HepG2 (cell line): ENCODE results near the gene ERCC5. TPM values are rescaled to one million over a fixed set of nuclear protein-coding genes. Genes with fewer than 3 reads are reported as not detected.

Experiments used
- CCAR2 ChIP-seq: fragments of 200-400 bp; formaldehyde crosslinking; optimal IDR thresholded peaks from 2 replicates; pipeline ENCODE3; 2018; ENCODE audit warnings: low read depth, mild to moderate bottlenecking, low read length, moderate library complexity
- ETV5 ChIP-seq: IDR thresholded peaks from 2 replicates; pipeline ENCODE4 v1.6.1; 2018; ENCODE audit warnings: missing biosample characterization, missing genetic modification reagents, inconsistent platforms, borderline replicate concordance
- HDAC2 ChIP-seq: sonication (generic); formaldehyde crosslinking; IDR thresholded peaks from 2 replicates; pipeline ENCODE4 v1.4.0; 2020; ENCODE audit warnings: missing genetic modification reagents
- KLF11 ChIP-seq: IDR thresholded peaks from 2 replicates; pipeline ENCODE4 v1.6.1; 2016; ENCODE audit warnings: missing compliant biosample characterization
- MED8 ChIP-seq: sonication (generic); formaldehyde crosslinking; IDR thresholded peaks from 2 replicates; pipeline ENCODE4 v1.8.1; 2023; ENCODE audit warnings: mild to moderate bottlenecking, missing genetic modification reagents; ENCODE audit not compliant: insufficient replicate concordance
- POGZ ChIP-seq: sonication (generic); formaldehyde crosslinking; IDR thresholded peaks from 2 replicates; pipeline ENCODE4 v1.4.0; 2020; ENCODE audit warnings: mild to moderate bottlenecking, missing genetic modification reagents
- YEATS4 ChIP-seq: sonication (generic); formaldehyde crosslinking; IDR thresholded peaks from 2 replicates; pipeline ENCODE4 v1.4.0; 2020; ENCODE audit warnings: missing genetic modification reagents, borderline replicate concordance
- ZEB1 ChIP-seq: IDR thresholded peaks from 2 replicates; pipeline ENCODE4 v1.6.1; 2012; ENCODE audit warnings: mild to moderate bottlenecking, low read depth, inconsistent platforms; ENCODE audit not compliant: insufficient replicate concordance
- ZFP36L1 ChIP-seq: sonication (generic); formaldehyde crosslinking; IDR thresholded peaks from 2 replicates; pipeline ENCODE4 v1.8.0; 2022; ENCODE audit warnings: mild to moderate bottlenecking, missing genetic modification reagents, moderate library complexity
- ZNF263 ChIP-seq: sonication (generic); formaldehyde crosslinking; IDR thresholded peaks from 2 replicates; pipeline ENCODE4 v1.4.0; 2020; ENCODE audit warnings: missing genetic modification reagents
- ZNF292 ChIP-seq: sonication (generic); formaldehyde crosslinking; IDR thresholded peaks from 2 replicates; pipeline ENCODE4 v1.8.1; 2022; ENCODE audit warnings: mild to moderate bottlenecking, low read depth, missing genetic modification reagents, borderline replicate concordance
- ZNF546 ChIP-seq: sonication (generic); formaldehyde crosslinking; conservative IDR thresholded peaks from 2 replicates; pipeline ENCODE4 v1.8.1; 2023; ENCODE audit warnings: mild to moderate bottlenecking, missing genetic modification reagents
- ZNF556 ChIP-seq: sonication (generic); formaldehyde crosslinking; IDR thresholded peaks from 2 replicates; pipeline ENCODE4 v1.4.0; 2020; ENCODE audit warnings: mild to moderate bottlenecking, missing genetic modification reagents, borderline replicate concordance
- ZNF660 ChIP-seq: sonication (generic); formaldehyde crosslinking; IDR thresholded peaks from 2 replicates; pipeline ENCODE4 v1.5.1; 2020; ENCODE audit warnings: mild to moderate bottlenecking, low read depth, missing genetic modification reagents, borderline replicate concordance
- ZNF724P ChIP-seq: sonication (generic); formaldehyde crosslinking; IDR thresholded peaks from 2 replicates; pipeline ENCODE4 v1.8.0; 2022; ENCODE audit warnings: missing genetic modification reagents, borderline replicate concordance
- ZNF747 ChIP-seq: sonication (generic); formaldehyde crosslinking; IDR thresholded peaks from 2 replicates; pipeline ENCODE4 v1.8.1; 2023; ENCODE audit warnings: missing genetic modification reagents, mild to moderate bottlenecking, borderline replicate concordance
- polyA plus RNA-seq, 8 experiments: library from polyadenylated mRNA; depleted of rRNA in 3 of 8; stranded (reverse) in 7 of 8; unstranded in 1 of 8; fragments of >200 nt; fragmentation: Illumina TruSeq in 4 of 8; extraction: Trizol in 4 of 8; gene quantifications; 2 replicates each; pipeline versions ENCODE4 v1.2.1 to v1.2.3, GENCODE V29; 2011 to 2016; ENCODE audit warnings: low read depth in 4 of 8, missing spikeins in 1 of 8, mixed read lengths in 1 of 8; ENCODE audit not compliant: insufficient read depth in 1 of 8
- total RNA-seq, 5 experiments: library from RNA; depleted of rRNA; stranded (reverse); fragments of >200 nt; fragmentation: Illumina TruSeq; extraction: Trizol; gene quantifications; 2 replicates each; pipeline ENCODE4 v1.2.3, GENCODE V29; 2016; ENCODE audit warnings: low read depth in 1 of 5
- TF ChIP-seq, protein P1 (sequence below): IDR thresholded peaks from 2 replicates; pipeline ENCODE4 v1.6.1; 2016; ENCODE audit warnings: mild to moderate bottlenecking
- TF ChIP-seq, protein P2 (sequence below): sonication (generic); formaldehyde crosslinking; IDR thresholded peaks from 2 replicates; pipeline ENCODE4 v1.4.0; 2020; ENCODE audit warnings: low read depth, missing genetic modification reagents
- TF ChIP-seq, protein P3 (sequence below): sonication (generic); formaldehyde crosslinking; IDR thresholded peaks from 2 replicates; pipeline ENCODE4 v1.5.1; 2020; ENCODE audit warnings: mild to moderate bottlenecking, missing genetic modification reagents, borderline replicate concordance

The ERCC5 gene
- total and polyA plus RNA-seq, 2 of the 13 experiments (the other 11 are each of a cell fraction or from before 2014, with no cell fraction given) = 12.9 to 35.5 TPM

GRCh38 chr13:102845630-102846260, at the start of gene ERCC5 (continued):
- TF ChIP-seq, protein P1, sequence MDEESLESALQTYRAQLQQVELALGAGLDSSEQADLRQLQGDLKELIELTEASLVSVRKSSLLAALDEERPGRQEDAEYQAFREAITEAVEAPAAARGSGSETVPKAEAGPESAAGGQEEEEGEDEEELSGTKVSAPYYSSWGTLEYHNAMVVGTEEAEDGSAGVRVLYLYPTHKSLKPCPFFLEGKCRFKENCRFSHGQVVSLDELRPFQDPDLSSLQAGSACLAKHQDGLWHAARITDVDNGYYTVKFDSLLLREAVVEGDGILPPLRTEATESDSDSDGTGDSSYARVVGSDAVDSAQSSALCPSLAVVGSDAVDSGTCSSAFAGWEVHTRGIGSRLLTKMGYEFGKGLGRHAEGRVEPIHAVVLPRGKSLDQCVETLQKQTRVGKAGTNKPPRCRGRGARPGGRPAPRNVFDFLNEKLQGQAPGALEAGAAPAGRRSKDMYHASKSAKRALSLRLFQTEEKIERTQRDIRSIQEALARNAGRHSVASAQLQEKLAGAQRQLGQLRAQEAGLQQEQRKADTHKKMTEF (CRISPR knock-in tag) = peak; percentile 94
- peak; percentile 93 for TF ChIP-seq ETV5
- peak; percentile 36; the same call in 1 of the 2 replicates for TF ChIP-seq ZNF660 (CRISPR knock-in tag)
- peak; percentile 98 for TF ChIP-seq POGZ (CRISPR knock-in tag)
- 0 out of 2 replicates have a peak, but pooled peaks have one; percentile 6 for TF ChIP-seq ZFP36L1 (CRISPR knock-in tag)
- TF ChIP-seq ZNF724P = peak; percentile 57; the same call in 1 of the 2 replicates
- TF ChIP-seq, protein P2, sequence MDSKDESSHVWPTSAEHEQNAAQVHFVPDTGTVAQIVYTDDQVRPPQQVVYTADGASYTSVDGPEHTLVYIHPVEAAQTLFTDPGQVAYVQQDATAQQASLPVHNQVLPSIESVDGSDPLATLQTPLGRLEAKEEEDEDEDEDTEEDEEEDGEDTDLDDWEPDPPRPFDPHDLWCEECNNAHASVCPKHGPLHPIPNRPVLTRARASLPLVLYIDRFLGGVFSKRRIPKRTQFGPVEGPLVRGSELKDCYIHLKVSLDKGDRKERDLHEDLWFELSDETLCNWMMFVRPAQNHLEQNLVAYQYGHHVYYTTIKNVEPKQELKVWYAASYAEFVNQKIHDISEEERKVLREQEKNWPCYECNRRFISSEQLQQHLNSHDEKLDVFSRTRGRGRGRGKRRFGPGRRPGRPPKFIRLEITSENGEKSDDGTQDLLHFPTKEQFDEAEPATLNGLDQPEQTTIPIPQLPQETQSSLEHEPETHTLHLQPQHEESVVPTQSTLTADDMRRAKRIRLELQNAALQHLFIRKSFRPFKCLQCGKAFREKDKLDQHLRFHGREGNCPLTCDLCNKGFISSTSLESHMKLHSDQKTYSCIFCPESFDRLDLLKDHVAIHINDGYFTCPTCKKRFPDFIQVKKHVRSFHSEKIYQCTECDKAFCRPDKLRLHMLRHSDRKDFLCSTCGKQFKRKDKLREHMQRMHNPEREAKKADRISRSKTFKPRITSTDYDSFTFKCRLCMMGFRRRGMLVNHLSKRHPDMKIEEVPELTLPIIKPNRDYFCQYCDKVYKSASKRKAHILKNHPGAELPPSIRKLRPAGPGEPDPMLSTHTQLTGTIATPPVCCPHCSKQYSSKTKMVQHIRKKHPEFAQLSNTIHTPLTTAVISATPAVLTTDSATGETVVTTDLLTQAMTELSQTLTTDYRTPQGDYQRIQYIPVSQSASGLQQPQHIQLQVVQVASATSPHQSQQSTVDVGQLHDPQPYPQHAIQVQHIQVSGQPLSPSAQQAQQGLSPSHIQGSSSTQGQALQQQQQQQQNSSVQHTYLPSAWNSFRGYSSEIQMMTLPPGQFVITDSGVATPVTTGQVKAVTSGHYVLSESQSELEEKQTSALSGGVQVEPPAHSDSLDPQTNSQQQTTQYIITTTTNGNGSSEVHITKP = peak; percentile 96
- TF ChIP-seq ZNF747 = peak; percentile 84; the same call in 1 of the 2 replicates
- TF ChIP-seq, protein P3, sequence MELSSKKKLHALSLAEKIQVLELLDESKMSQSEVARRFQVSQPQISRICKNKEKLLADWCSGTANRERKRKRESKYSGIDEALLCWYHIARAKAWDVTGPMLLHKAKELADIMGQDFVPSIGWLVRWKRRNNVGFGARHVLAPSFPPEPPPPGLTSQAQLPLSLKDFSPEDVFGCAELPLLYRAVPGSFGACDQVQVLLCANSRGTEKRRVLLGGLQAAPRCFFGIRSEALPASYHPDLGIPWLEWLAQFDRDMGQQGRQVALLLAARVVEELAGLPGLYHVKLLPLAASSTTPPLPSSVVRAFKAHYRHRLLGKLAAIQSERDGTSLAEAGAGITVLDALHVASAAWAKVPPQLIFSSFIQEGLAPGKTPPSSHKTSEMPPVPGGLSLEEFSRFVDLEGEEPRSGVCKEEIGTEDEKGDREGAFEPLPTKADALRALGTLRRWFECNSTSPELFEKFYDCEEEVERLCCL (CRISPR knock-in tag) = no peak
- TF ChIP-seq ZNF292 (CRISPR knock-in tag) = no peak
- TF ChIP-seq YEATS4 (CRISPR knock-in tag) = peak; percentile 97
- TF ChIP-seq MED8 = no peak
- TF ChIP-seq ZNF263 (CRISPR knock-in tag) = peak; percentile 58; the same call in 1 of the 2 replicates
- TF ChIP-seq KLF11 = 0 out of 2 replicates have a peak, but pooled peaks have one; percentile 53
- peak; percentile 97 for TF ChIP-seq HDAC2 (CRISPR knock-in tag)
- no peak for TF ChIP-seq CCAR2
- peak; percentile 81; the same call in 1 of the 2 replicates for TF ChIP-seq ZNF556 (CRISPR knock-in tag)
- peak; percentile 35 for TF ChIP-seq ZEB1
- no peak; the same call in 1 of the 2 replicates for TF ChIP-seq ZNF546 (CRISPR knock-in tag)
